Bronchus fibroblast of lung (primary cell): ENCODE results near the gene MCFD2. TPM values are rescaled to one million over a fixed set of nuclear protein-coding genes. Genes with fewer than 3 reads are reported as not detected.

Experiments
- total RNA-seq: library from RNA; depleted of rRNA; stranded (reverse); fragments of >200 nt; gene quantifications from 2 replicates; pipeline ENCODE4 v1.2.3, GENCODE V29; 2015

The MCFD2 gene
- 95.2 and 101 TPM in 2 replicates for total RNA-seq

GRCh38 chr2:46915281-46915810 lies at the start of gene MCFD2:
Gene MCFD2 (minus strand): TSS chr2:46915806. CDS start chr2:46909171, 6,635 bp downstream.

Other genes starting within 250 kb of the MCFD2 start
- 16.8 and 18.0 TPM in 2 replicates for gene SOCS5, start 216.5 kb downstream of the MCFD2 start, total RNA-seq
- 12.6 and 14.1 TPM in 2 replicates for gene TTC7A, start 25.4 kb upstream of the MCFD2 start, total RNA-seq
- gene STPG4, start 239.5 kb upstream of the MCFD2 start, total RNA-seq, result not detected in 2 replicates